Measurements from ENCODE around the gene LRRC23. TPM values are rescaled to one million over a fixed set of nuclear protein-coding genes. Genes with fewer than 3 reads are reported as not detected.
"Not testable (repeated sequence)": the region's sequence is repeated elsewhere in the genome, so short reads cannot be mapped to it uniquely, and the experiment has no call there.

Gene LRRC23
- polyA plus RNA-seq, 4 donors: 15.0 to 20.1 (median 17.8) TPM

DNA sequence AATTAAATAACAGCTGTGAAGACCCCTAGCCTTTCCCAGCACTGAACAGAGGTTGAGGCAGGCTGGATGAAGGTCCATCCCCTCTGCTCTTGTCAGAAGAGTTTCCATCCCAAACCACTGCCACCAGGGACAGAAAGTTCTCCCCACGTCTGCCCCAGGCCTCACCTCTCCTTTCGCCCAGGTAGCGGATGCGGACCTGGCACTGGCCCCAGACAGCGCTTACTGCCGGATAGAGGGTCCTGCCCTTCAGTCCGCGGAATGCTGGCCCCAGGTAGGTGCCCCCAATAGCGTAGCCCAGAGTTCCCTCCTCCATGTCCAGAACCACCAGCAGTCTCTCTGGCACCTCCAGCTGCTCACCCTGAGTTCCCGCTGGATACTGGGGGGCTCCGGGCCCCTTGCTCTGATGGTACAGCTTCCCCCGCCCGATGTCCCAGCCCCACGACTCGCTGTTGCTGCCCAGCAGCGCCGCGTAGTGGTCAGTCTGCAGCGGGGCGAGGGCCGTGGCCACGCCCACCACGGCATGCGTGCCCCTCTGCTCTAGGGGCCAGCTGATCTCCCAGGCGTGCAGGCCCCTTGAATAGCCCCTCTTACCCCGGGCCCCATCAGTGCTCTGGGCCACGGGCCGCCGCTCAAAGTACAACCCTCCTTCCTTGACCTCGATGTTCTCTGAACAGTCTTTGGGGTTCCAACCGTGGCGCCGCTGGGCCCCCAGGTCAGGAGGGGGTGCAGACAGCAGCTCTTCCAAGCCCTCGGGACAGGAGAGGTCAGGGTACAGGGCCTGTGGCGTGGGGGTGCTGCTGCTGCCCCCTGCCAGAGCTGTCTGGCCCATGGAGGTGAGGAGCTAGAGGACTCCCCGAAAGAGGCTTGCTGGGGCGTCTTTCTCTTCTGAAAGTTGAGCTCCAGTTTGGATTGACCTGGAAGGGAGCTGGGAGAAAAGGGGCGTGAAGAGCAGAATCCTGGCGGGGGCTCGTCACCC is 32.3 kb upstream of the LRRC23 start:
- DNase-seq (ENCODE audit: low read depth in 4 of 4, low spot score in 3 of 4): peak in 1 of 4 donors; percentile 82

DNA sequence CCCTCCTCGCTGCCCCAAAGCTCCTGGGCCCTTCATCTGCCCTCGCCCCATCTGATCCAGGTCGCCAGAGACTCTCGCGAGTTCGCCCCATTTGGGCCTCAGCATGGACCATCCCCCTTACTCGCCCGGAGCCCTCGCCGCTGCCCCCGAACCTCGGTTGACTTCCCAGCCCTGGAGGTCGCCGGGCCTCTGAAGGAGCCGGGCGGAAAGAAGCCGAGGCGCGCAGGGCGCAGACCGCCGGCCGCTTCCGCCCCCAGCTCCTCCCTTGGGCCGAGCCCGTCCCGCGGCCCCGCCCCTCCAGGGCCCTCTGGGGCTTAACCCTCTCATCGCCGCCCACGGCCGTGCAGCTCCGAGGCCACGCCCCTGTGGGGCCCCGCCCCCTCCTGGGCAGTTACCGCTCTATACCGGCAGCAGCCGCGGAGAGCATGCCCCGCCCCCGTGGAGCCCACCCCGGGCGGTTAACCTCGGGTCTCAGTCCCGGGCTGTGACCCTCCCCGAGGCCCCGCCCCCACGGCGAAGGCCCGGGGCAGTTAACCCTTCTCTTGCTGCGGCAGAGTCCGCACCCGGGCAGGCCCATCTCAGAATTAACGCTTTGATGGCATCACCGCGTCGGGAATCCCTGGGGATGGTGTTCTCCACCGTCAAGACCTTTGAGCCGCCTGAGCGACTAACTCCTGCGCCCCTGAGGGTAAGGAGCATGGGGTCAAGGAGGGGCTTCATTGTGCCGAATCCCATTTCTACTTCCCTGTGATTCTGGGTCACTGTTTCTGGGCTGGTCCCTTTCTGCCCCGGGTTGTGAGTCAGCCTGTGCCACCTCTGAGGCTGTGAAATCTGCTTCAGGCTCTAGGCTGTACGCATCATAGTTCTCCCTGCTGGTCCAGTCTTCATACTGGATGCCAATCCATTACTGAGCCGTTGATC is 31.3 kb upstream of the LRRC23 start, which contains the start of gene SPSB2:
Gene SPSB2, minus strand, starts transcription at position 210 of the 921 bp plus-strand sequence. CDS start 402 bp downstream, outside the sequence.
- DNase-seq (ENCODE audit: low read depth in 4 of 4, low spot score in 3 of 4): peak; percentile 95 to 98 (median 95)

DNA sequence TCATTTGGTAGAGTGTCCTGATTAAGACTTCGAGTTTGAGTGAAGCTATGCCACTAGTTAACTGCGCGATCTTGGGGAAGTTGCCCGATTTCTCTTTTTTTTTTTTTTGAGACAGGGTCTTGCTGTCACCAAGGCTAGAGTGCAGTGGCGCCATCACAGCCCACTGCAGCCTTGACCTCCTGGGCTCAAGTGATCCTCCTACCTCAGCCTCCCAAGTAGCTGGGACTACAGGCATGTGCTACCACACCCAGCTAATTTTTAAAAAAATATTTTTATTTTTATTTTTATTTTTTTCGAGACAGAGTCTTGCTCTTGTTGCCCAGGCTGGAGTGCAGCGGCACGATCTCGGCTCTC is 30.6 kb upstream of the LRRC23 start:
- DNase-seq (ENCODE audit: low read depth in 4 of 4, low spot score in 3 of 4): not testable (repeated sequence)

DNA sequence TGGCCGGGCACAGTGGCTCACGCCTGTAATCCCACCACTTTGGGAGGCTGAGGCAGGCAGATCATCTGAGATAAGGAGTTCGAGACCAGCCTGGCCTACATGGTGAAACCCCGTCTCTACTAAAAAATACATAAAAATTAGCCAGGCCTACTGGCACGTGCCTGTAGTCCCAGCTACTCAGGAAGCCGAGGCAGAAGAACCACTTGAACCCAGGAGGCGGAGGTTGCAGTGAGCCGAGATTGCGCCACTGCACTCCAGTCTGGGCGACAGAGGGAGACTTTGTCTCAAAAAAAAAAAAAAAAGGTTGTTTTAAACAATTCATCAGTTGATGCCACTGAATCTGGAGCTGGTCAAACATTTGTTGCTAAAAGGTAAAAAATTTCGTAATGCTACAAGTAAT is 24.8 kb upstream of the LRRC23 start:
- not testable (repeated sequence) for DNase-seq (ENCODE audit: low read depth in 4 of 4, low spot score in 3 of 4)

DNA sequence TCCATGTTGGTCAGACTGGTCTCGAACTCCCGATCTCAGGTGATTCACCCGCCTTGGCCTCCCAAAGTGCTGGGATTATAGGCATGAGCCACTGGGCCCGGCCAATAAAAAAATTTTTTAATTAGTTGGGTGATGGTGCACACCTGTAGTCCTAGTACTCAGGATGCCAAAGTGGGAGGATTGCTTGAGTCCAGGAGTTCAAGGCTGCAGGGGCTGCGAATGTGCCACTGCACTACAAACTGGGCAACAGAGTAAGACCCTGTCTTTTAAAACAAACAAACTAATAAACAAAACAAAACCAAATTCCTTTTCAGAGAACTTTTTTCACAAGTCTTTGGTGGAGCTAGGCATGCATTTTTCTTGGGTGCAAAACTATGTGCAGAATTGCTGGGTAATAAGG is 21.4 kb upstream of the LRRC23 start:
- DNase-seq (ENCODE audit: low read depth in 4 of 4, low spot score in 3 of 4): no peak

DNA sequence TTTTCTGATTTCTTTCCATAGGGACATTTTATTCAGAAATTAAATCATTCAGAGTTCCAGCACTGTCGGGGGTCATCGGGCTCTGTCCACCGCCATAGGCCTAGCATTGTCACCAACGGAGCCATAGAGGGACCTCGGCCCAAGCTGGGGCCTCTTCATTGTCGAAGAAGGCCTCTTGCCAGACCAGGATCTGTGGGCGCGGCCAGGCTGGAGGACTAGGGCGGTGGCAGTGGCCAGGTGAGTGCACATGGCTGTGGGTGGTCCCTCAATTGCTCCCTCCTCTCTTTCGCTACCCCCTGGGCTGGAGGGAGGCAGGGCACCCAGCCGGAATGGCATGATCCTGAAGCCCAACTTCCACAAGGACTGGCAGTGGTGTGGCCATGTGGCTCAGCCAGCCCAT is 20.9 kb upstream of the LRRC23 start:
- no peak for DNase-seq (ENCODE audit: low read depth in 4 of 4, low spot score in 3 of 4)

DNA sequence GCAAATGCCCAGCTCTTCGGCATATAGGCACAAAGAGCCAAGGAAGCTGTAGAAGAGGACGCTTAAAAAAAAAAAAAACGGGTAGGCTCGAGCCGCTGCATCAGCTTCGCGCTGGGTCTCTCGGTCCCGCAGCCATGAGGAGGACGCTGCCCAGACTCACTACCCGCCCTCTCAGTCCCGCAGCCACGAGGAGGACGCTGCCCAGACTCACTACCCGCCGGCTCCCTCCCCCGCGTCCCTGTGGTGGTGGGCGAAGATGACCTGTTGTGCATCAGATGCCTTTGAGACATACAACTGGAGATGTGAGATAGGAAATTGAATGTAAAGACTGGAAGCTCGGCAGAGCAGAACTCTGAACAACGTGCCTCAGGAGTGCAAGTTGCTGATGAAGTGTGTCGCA is 20.1 kb upstream of the LRRC23 start:
- no peak for DNase-seq (ENCODE audit: low read depth in 4 of 4, low spot score in 3 of 4)

DNA sequence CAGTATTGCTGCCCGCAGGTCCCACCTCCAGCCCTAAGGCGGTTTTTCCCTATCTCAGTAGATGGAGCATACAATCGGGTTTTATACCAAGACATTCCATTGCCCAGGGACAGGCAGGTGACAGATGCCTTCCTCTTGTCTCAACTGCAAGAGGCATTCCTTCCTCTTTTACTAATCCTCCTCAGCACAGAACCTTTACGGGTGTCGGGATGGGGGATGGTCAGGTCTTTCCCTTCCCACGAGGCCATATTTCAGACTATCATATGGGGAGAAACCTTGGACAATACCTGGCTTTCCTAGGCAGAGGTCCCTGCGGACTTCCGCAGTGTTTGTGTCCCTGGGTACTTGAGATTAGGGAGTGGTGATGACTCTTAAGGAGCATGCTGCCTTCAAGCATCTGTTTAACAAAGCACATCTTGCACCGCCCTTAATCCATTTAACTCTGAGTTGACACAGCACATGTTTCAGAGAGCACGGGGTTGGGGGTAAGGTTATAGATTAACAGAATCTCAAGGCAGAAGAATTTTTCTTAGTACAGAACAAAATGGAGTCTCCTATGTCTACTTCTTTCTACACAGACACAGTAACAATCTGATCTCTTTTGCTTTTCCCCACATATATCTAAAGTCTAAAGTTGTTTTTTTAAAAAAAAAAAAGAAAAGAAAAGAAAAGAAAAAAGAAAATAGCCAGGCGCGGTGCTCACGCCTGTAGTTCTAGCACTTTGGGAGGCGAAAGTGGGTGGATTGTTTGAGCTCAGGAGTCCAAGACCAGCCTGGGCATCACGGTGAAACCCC is 18.2 kb upstream of the LRRC23 start:
- DNase-seq (ENCODE audit: low read depth in 4 of 4, low spot score in 3 of 4): not testable (repeated sequence)

DNA sequence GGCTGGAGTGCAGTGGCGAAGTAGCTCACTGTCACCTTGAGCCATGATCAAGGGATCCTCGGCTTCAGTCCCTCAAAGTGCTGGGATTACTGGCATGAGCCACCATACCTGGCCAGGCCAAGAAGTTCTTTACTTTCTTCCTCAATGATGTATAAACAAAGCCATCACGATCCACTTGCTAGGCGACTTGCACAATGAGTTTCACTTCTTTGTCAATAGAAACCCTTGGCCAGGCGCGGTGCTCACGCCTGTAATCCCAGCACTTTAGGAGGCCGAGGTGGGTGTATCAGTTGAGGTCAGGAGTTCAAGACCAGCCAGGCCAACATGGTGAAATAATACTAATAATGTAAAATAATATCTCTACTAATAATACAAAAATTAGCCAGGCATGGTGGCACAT is 17.2 kb upstream of the LRRC23 start:
- DNase-seq (ENCODE audit: low read depth in 4 of 4, low spot score in 3 of 4): no peak

DNA sequence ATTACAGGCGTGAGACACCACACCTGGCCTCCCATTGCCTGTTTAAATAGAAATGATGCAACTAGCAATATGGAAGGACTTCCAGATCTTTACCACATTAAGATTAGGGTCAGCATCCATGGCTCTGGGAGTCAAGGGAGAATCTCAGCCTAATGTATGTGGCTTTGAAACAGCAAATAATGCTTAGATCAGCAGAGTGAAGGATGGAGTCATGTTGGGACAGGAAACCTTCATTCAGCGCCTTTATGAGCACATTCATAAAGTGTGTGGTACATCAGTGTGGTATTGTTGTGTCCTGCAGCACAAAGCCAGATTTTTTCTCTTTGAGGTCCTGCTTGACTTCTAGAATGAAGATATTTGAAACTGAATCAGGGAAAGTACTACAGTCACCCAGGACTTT is 16.3 kb upstream of the LRRC23 start:
- no peak for DNase-seq (ENCODE audit: low read depth in 4 of 4, low spot score in 3 of 4)

DNA sequence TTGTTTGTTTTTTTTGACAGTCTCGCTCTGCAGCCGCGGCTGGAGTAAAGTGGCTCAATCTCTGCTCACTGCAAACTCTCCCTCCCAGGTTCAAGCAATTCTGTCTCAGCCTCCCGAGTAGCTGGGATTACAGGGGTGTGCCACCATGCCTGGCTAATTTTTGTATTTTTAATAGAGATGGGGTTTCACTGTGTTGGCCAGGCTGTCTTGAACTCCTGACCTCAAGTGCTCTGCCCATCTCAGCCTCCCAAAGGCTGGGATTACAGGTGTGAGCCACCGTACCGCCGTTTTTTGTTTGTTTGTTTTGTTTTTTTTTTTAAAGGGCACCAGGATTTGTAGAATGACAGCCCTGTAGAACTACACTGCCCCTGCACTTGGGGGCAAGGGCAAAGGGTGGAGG is 15.8 kb upstream of the LRRC23 start:
- not testable (repeated sequence) for DNase-seq (ENCODE audit: low read depth in 4 of 4, low spot score in 3 of 4)

DNA sequence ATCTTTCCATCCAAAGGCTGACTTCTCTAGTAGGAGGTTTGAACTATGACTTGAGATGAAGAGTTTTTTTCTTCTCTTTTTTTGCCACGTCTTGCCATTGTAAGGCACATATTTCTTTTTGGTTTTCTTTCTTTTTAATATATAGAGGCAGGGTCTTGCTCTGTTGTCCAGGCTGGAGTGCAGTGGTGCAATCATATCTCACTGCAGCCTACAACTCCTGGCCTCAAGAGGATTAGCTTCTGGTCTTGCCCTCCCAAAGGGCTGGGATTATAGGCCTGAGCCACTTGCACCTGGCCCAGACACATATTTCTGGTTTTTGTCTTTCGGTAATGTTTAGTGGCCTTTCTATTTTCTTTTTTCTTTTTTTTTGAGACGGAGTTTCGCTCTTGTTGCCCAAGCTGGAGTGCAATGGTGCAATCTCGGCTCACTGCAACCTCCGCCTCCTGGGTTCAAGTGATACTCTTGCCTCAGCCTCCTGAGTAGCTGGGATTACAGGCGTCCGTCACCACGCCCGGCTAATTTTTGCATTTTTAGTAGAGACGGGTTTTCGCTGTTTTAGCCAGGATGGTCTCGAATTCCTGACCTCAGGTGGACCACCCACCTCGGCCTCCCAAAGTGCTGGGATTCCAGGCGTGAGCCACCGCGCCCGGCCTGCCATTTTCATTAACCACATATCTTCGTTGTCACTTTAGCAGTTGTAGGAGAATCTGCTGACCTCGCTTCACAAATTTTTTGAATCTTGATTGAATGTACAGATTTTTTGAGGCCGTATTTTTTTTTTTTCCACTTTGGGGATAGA is 14.6 kb upstream of the LRRC23 start:
- DNase-seq (ENCODE audit: low read depth in 4 of 4, low spot score in 3 of 4): not testable (repeated sequence)

DNA sequence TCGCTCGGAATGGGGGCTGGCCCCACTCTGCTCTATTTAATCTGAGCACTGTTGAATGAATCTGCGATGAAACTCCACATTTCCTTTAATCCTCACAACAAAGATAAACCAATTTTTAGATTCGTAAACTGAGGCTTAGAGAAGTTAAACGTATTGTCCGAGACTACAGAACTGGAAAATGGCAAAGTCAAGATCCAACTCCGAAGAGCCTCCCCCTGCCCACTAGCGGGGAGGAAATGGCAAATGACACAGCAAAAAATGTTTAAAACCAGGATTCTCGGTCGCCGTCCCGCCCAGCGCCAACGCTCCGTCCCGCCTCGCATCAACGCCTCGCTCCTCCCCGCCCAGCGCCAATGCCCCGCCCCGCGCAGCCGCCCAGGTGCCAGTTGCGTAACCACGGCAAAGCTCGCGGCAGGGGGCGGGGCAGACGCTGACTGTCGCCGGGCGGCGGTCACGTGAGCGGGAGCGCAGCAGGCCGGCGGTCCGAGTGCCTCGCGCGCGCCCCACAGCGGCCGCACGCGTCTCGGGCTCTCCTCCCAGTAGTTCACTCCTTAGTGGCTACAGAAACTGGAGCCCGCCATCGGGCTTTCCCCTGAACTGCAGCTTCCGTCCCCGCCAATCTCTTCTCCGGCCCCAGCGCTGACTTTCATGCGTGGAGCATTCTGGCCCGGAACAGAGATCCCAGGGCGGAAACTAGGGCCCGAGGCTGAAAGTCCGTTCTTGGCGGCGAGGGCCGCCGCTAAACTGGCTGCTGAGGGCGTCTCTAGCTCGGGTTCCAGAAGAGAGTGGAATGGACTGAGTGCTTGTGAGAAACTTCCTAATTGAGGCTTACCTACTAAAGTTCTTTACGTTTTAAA is 13.6 kb upstream of the LRRC23 start:
- peak; percentile 94 to 96 (median 95) for DNase-seq (ENCODE audit: low read depth in 4 of 4, low spot score in 3 of 4)

DNA sequence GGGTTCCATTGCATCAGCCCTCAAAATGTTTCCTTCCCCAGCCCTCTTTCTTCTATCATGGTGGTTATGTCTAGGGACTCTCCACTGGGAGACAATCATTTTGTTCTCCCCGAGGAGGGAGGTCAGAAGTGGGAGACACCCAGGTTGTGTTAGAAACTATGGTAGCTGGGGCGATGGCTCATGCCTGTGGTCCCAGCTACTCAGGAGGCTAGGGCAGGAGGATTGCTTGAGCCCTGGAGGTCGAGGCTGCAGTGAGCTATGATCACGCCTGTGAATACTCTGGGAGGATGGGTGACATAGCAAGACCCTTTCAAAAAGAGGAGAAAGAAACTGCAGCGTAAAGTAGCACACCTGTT is 13.0 kb upstream of the LRRC23 start:
- DNase-seq (ENCODE audit: low read depth in 4 of 4, low spot score in 3 of 4): no peak

DNA sequence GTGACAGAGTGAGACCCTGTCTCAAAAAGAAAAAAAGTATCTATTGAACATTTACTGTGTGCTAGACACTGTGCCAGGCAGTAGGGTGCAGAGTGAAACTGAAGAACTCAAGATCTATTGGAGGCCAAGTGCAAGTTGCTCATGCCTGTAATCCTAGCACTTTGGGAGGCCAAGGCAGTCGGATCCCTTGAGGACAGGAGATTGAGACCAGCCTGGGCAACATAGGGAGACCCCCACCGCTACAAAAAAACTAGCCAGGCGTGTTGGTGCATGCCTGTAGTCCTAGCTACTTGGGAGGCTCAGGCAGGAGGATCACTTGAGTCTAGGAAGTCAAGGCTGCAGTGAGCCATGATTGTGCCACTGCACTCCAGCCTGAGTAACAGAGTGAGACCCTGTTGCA is 11.9 kb upstream of the LRRC23 start:
- DNase-seq (ENCODE audit: low read depth in 4 of 4, low spot score in 3 of 4): not testable (repeated sequence)

DNA sequence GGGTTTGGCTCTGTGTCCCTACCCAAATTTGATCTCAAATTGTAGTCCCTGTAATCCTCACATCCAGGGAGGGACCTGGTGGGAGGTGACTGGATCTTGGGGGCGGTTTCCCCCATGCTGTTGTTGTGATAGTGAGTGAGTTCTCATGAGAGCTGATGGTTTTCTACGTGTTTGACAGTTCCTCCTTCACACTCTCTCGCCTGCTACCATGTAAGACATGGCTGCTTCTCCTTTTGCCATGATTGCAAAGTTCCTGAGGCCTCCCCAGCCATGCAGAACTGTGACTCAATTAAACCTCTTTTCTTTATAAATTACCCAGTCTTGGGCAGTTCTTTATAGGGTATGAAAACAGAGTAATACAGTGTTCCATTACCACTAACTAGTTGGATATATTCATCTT is 10.3 kb upstream of the LRRC23 start:
- no peak for DNase-seq (ENCODE audit: low read depth in 4 of 4, low spot score in 3 of 4)

DNA sequence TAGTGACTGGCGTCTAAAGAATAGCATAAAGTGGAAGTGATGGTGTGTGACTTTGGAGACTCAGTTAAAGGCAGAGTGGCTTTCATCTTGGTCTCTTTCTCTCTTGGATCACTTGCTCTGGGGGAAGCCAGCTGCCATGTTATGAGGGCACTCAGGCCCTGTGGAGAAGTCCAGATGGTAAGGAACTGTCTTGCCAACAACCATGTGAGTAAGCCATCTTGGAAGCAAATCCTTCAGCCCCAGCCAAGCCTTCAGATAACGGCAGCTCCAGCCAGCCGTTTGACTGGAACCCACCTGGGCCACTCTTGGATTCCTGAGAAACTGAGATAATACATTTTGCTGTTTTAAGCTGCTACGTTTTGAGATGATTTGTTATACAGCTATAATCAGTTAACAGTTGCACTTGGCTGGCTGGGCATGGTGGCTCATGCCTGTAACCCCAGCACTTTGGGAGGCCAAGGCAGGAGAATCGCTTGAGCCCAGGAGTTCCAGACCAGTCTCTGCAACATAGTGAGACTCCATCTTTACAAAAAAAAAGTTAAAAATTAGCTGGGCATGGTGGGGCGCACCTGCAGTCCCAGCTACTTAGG is 7.7 kb upstream of the LRRC23 start:
- DNase-seq (ENCODE audit: low read depth in 4 of 4, low spot score in 3 of 4): no peak

DNA sequence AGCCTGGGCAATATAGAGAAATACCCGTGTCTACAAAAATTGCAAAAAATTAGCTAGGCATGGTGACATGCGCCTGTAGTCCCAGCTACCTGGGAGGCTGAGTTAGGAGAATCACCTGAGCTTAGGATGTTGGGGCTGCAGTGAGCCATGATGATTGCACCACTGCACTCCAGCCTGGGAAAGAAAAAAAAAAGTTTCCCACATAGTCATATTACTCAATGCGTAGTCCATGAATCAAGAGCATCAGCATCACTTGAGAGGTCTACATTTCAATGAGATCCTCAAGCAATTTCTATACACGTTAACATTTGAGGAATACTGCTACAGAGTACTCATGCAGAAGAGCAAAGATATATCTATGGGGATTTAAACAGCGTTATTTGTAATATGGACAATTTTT is 5.2 kb upstream of the LRRC23 start:
- no peak for DNase-seq (ENCODE audit: low read depth in 4 of 4, low spot score in 3 of 4)

Measured in right renal pelvis (tissue), 4 donors.